GM18499 (cell line): ENCODE measurements around the gene KCTD6.
"Not testable (repeated sequence)": the region's sequence is repeated elsewhere in the genome, so short reads cannot be mapped to it uniquely, and the experiment has no call there.

Experiments used
- ATAC-seq: cut with Tn5 transposase; IDR thresholded peaks from one replicate; pipeline ENCODE4 v1.9.1; 2021; ENCODE audit warnings: moderate number of reproducible peaks; ENCODE audit not compliant: insufficient read depth, unreplicated experiment

Gene KCTD6

GRCh38 chr3:58521917-58522631, 30.2 kb downstream of the KCTD6 start:
- no peak for ATAC-seq

GRCh38 chr3:58522759-58523425, 31.0 kb downstream of the KCTD6 start:
- no peak for ATAC-seq

DNA sequence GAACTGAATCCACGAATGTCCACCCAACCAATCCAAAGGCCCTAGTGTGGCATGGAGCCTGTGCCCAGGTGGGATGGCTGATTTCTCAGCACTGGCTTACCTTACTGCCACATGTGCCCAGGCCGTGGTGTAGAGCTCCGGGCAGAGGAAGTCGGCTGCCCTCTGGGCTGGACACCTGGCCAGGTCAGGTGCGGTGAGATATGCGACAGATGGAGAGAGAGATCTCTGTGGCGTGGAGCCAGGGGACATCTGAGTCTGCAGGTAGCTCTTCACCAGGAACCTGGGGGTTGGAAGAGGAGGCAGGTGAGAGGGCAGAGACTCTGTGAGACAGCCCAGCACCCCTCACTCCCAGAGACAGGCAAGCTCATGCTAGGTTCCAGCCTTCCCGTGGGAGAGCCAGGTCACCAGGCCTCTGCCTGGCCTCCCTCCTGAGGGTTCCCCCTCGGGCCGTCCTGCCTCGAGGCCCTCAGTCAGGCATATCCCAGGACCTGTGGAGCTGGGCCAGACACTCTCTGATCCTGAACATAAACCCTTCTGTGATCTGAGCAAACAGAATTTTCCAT, 32.5 kb downstream of the KCTD6 start:
- ATAC-seq = no peak

- no peak for ATAC-seq
Observed at GRCh38 chr3:58526515-58526957, 34.6 kb downstream of the KCTD6 start.

GRCh38 chr3:58527440-58527839, 35.5 kb downstream of the KCTD6 start:
- not testable (repeated sequence) for ATAC-seq

DNA sequence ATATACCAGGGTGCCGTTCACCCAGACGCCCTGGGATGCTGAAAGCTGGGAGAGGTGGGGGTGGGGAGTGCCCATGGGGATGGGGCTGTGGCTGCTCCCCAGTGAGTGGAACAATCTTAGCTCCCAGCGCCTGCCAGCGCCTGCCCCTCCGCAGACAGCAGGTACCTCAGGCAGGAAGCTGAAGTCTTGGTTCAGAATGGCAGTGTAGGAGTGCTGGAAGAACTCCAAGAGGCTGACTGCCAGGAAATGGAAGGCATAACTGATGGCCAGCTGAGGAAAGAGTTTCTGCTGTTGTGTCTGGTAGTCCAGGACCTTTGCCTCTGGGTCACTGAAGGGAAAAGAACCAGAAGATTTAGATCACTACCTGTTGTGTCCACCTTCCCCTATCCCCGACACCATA, 36.7 kb downstream of the KCTD6 start:
- ATAC-seq = no peak

- ATAC-seq = no peak
Observed at GRCh38 chr3:58529516-58530353, 37.8 kb downstream of the KCTD6 start.

GRCh38 chr3:58530354-58530865, 38.5 kb downstream of the KCTD6 start:
- no peak for ATAC-seq

GRCh38 chr3:58531555-58531954, 39.7 kb downstream of the KCTD6 start:
- no peak for ATAC-seq

- ATAC-seq = no peak
Observed at GRCh38 chr3:58531956-58532355, 40.1 kb downstream of the KCTD6 start.

GRCh38 chr3:58532794-58533220, 40.9 kb downstream of the KCTD6 start:
- no peak for ATAC-seq

DNA sequence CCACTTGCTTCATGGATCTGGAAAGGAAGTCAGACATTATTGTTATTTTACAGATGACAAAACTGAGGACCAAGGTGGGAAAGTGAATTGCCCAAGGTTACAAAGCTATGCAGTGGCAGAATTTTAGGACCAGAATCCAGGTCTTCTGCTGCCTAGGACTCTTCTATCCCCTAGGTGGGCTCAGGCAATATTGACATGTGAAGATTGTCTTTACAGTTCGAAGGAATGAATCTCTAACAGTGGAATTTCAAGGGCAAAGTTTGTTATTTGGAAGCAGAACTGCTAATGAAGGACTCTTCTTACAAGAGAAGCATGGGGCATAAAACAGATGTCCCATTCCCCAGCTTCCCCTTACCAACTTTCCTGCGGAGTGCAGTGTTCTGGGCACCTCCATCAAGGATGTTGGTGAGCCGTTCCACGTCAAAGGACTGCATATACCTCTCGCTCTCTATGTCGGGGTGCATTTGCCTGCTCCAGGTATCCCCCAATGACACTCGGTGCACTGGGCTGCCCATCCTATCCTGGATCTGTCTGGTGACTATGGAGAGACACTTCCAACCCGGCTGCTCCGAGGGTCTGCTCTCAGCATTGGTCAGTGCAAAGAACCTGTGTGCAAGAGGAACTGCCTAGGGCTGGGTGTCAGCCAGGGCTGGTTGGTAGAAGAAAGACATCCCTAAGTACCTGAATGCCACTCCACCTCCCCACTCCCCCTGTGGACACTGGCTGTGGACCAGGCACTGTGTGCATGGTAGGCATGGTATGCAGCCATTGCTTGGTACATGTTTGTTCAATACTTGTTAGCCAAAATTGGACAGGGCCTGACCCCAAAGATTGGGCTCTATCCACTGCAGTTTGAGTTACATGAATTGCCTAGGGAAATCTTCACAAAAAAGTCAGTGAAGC, 42.9 kb downstream of the KCTD6 start:
- no peak for ATAC-seq

- no peak for ATAC-seq
Observed at GRCh38 chr3:58535531-58536500, 43.9 kb downstream of the KCTD6 start.

DNA sequence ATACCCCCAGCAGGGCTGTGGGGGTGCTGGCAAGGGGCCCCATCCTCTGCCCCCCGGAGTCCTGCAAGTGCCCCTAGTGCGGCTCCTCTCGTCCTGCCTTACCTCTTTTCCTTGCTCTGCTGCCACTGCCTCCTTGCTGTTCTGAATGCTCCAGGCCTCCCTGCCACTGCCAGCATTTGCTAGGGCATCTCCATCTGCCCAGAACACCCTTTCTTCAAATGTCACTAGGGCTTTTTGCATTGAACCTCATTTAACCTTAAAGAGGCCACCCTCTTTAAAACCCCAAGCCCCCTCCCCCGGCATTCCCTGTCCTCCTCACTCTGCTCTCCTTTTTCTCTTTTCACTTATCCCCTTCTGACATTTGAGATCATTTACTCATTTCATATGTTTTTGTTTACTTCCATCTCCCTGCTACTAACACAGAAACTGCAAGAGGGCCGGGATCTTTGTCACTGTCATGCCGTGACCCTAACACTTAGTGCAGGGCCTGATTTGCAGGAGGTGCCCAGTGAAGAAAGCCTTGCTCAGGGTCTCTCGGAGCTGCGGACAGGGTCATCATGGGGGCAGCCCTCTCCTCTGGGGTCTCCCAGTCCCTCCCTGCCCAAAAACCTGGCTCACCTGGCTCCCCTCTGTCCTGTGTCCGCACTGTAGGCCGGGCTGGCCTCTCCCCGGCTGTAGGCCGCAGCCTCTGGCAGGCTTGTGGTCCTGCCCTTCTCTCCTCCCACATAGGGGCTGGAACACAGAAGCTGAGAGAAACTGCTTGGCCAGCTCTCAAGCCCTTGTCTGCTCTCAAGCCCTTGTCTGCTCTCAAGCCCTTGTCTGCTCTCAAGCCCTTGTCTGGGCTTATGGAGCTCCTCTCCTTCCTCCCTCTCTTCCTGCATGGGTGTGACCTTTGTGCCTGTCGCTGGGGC, 44.9 kb downstream of the KCTD6 start, which contains the start of gene ACOX2:
TSS of gene ACOX2 (minus strand) at position 690 of the 911 bp plus-strand sequence. CDS start 2,084 bp downstream, outside the sequence.
- ATAC-seq = no peak

- ATAC-seq = no peak
Observed at GRCh38 chr3:58537412-58538301, 45.8 kb downstream of the KCTD6 start.

GRCh38 chr3:58539626-58540025, 47.7 kb downstream of the KCTD6 start:
- no peak for ATAC-seq
